Cardiac fibroblast (primary cell): ENCODE data around the gene ZNF22.

Experiments used
- DNase-seq, 2 donors: peaks; one replicate each; pipeline versions ENCODE4 v3.0.0 to v3.0.0-alpha.2; 2010; ENCODE audit warnings: low read depth in 2 of 2
- H3K4me3 ChIP-seq, 2 donors: replicated peaks in 1 of 2; 1 replicate in 1 of 2; 2 replicates in 1 of 2; pipeline ENCODE4 v1.5.1; 2011; ENCODE audit warnings: low read depth in 2 of 2, low read length in 2 of 2, mild to moderate bottlenecking in 2 of 2, moderate library complexity in 1 of 2
- CTCF ChIP-seq: IDR thresholded peaks from one replicate; pipeline ENCODE4 v1.5.1; 2011; ENCODE audit warnings: low read depth, mild to moderate bottlenecking, low read length, inconsistent platforms

The ZNF22 gene

GRCh38 chr10:44995914-44996669, 4.6 kb upstream of the ZNF22 start:
- no peak for TF ChIP-seq CTCF
- H3K4me3 ChIP-seq, result no peak overlapping the region
- DNase-seq, result peak; percentile 74 to 89

DNA sequence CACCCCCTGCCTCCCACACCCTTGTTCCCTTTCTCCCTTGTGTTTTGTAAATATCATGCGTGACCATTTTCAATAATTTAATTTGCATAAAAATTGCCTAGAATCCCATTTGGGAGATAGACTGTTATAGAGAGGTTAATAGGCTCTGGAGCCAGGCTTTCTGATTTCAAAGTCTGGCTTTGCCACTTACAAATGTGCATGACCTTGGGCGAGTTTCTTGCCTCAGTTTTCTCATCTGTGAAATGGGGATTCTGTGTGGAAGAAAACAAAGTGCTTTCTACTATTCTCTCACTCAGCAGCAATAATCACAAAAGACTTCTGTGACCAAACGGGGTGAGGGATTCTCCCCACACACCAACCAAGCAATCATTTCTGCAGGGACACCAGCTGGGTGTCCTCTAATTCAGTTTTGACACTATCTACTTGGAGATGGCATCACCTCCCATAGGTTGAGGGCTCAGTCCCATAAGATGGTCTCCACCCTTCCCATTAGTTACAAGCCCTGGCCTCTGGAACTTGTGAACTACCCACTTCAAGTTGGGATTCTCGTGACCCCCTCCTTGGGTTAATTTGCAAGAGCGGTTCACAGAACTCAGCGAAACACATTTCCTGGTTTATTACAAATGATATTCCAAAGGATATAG, 3.5 kb upstream of the ZNF22 start:
- no peak for DNase-seq
- no peak overlapping the region for H3K4me3 ChIP-seq
- no peak for TF ChIP-seq CTCF

DNA sequence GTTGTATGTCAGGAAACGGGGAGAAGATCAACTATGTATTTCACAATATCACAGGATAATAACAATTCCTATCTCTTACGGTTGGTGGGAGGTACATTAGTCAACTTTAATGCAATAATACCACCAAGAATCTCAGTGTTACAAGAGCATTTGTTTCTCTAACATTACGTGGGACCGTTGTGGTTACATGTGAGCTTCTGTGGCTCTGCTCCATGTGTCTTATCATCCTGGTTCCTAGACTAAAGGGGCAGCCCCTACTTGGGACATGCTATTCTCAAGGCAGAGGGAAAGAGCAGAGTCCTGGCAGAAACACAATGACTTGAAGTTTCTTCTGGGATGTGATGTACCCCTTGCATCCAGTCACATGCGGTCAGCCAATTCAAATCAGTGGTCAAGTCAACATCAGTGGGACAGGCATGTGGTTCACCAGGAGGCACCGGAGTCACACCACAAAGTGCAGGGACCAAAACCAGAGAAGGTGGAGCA, 2.5 kb upstream of the ZNF22 start:
- peak; percentile 83 to 92 for DNase-seq
- no peak for TF ChIP-seq CTCF
- H3K4me3 ChIP-seq, result no peak overlapping the region

DNA sequence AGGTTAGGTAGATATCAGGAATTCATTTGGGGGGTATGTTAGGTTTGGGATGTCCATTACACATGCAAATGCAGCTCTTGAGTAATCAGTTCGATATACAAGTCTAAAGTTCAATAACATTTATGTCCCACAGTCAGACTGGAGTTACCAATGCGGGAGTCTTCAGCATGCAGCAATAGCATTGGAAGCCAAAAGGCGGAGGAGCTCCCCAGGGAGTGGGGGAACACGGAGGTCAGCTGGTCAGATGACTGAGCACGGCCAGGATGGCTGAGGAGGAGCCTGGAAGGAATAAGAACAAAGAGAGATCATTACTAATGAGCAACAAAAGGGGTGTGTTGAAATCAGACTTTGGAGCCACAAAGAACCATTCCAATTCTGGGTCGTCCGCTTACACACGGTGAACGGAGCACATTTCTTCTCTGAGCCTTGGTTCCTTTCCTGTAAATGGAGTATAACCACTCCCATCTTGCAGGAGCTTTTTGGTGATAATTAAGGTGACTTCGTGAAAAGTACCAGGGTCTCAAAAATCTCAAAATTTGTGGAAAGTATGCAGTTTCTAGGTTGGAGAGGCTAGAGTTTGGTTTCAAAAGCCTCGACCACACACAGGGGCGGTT, 478 bp upstream of the ZNF22 start:
- peak overlapping the region; percentile 22 to 53 for H3K4me3 ChIP-seq
- TF ChIP-seq CTCF, result no peak
- peak; percentile 93 to 98 for DNase-seq

GRCh38 chr10:45001381-45002148, 842 bp downstream of the ZNF22 start:
- peak; percentile 83 to 88 for DNase-seq
- TF ChIP-seq CTCF, result peak; percentile 33
- H3K4me3 ChIP-seq, result peak overlapping the region; percentile 48 to 53

GRCh38 chr10:45003432-45004000, 2.8 kb downstream of the ZNF22 start:
- DNase-seq, result no peak
- TF ChIP-seq CTCF, result no peak
- no peak overlapping the region for H3K4me3 ChIP-seq
